Dedifferentiated amniotic fluid mesenchymal stem cell (primary cell): ENCODE data around the gene ADRB2.
"Not testable (repeated sequence)": the region's sequence is repeated elsewhere in the genome, so short reads cannot be mapped to it uniquely, and the experiment has no call there.

Source experiments
- DNase-seq: peaks from one replicate; pipeline ENCODE4 v3.0.0-alpha.2; 2016; ENCODE audit errors: extremely low spot score

Gene ADRB2

DNA sequence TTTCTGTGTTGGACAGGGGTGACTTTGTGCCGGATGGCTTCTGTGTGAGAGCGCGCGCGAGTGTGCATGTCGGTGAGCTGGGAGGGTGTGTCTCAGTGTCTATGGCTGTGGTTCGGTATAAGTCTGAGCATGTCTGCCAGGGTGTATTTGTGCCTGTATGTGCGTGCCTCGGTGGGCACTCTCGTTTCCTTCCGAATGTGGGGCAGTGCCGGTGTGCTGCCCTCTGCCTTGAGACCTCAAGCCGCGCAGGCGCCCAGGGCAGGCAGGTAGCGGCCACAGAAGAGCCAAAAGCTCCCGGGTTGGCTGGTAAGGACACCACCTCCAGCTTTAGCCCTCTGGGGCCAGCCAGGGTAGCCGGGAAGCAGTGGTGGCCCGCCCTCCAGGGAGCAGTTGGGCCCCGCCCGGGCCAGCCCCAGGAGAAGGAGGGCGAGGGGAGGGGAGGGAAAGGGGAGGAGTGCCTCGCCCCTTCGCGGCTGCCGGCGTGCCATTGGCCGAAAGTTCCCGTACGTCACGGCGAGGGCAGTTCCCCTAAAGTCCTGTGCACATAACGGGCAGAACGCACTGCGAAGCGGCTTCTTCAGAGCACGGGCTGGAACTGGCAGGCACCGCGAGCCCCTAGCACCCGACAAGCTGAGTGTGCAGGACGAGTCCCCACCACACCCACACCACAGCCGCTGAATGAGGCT, at the start of gene ADRB2:
Gene ADRB2, plus strand, starts transcription at position 559 of the 686 bp plus-strand sequence. CDS start 221 bp downstream, outside the sequence.
- peak; percentile 85 for DNase-seq

DNA sequence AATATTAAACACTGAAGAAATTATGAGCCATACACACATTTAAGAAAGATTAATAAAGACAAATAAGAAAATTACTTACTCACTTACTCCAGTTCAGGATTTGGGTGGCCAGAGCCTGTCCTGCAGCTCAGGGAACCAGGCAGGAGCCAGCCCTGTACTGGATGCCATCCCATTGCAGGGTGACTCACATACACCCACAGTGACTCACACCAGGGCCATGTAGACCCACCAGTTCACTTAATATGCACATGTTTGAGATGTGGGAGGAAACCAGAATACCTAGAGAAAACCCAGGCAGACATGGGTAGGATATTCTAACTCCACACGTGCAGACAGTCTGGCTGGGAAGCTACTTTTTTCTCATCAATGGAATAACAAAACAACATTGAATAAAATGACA, 49.6 kb upstream of the ADRB2 start:
- DNase-seq, result peak; percentile 32

DNA sequence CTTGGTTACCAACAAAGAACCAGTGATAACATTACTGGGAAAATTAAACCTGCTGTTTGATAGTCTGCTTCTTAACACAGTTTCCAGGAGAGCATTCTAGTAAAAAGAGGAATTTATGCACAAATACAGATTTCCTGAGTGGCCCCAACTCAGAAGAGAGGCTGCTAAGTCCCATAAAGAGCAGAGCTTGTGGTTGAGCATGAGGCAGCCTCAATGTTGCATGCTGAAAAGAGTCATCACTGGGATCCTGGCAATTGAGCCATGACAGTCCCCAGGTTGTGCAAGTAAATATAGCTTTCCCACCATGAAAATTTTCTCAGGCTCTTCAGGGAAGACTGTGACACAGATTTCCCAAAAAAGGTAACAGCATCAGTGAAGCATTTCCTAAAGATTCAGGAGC, 47.5 kb upstream of the ADRB2 start:
- DNase-seq, result no peak

DNA sequence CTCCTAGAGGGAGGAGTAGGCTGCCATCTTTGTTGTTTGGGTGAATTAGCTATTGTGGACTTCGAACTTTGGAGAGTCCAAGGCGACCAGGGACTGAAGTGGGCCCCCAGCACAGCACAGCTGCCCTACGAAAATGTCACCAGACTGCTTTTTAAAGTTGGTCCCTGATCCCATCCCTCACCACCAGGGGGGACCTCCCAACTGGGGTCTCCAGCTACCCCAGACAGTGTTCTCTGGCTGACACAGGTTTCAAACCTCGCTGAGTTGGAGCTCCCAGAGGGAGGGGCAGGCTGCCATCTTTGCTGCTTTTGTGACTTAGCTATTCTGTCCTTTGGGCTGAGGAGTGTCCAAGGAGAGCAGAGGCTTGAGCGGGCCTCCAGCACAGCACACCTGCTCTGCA, 45.7 kb upstream of the ADRB2 start:
- no peak for DNase-seq

DNA sequence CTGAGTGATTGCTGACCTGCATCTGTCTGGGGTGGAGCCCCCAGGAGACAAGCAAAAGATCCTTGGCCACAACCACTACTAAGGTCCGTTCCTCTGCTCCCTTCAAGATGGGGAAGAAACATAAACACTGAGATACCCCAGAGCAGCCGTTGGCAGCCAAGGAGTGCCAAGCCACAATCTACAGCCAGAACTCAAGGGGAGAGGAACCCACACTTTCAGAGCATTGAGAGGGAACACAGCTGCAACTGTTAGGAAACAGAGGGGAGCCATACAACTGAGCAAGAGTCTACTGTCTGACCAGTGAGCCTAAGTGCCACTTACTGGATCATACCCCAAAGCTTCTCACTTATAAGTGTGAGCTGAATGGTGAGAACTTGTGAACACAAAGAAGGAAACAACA, 44.6 kb upstream of the ADRB2 start:
- DNase-seq, result no peak

DNA sequence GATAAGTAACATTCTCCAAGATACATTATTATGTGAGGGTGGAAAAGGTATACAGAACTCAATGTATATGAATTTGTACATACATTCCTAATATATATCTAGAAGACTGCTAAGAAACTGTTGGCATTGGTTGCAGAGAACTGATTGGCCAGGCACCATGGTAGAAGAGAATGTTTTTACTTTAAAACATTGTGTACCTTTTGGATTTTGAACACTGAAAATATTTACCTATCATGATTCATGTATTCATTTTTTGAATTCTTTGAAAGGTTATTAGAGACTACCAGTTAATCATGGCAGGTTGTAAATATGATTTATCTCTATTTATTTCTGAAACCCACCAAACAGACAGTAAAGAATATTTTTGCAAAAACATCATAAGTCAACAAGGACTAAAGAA, 41.2 kb upstream of the ADRB2 start:
- DNase-seq, result no peak

DNA sequence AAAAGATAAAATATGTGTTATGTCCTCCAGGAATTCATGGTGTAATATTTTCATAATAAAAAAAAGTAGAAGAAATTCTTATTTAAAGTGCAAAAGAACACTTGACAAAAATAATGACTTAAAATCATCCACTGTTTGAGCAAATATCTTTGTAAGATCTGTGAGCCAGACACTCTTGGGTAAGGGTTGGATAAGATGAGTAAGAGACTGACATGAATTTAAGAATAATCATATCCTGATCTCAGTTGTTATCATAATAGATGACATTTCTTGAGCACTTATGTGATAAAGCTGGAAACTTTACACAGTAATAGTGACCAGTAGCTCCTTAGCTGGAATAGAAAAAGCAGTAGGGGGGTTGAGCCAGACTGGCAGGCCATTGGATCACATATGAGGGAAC, 40.0 kb upstream of the ADRB2 start:
- DNase-seq, result no peak

DNA sequence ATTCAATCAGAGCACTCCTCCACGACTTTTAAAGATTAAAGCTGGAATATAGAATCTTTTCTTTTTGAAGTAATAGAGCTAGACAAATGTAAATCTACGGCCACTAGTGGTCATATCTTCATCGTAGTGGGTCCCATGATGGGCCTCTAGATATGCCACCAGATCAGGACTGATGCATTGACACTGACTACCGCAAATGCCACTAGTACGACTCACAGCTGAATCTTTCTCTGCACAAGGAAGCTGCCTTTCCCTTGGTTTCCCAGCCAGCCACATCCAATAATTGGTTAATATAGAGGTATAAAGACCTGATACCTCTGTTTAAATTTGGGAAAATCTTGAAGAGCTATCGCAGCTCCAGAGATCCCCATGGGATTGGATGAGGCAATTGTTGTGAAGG, 37.8 kb upstream of the ADRB2 start:
- DNase-seq, result no peak

DNA sequence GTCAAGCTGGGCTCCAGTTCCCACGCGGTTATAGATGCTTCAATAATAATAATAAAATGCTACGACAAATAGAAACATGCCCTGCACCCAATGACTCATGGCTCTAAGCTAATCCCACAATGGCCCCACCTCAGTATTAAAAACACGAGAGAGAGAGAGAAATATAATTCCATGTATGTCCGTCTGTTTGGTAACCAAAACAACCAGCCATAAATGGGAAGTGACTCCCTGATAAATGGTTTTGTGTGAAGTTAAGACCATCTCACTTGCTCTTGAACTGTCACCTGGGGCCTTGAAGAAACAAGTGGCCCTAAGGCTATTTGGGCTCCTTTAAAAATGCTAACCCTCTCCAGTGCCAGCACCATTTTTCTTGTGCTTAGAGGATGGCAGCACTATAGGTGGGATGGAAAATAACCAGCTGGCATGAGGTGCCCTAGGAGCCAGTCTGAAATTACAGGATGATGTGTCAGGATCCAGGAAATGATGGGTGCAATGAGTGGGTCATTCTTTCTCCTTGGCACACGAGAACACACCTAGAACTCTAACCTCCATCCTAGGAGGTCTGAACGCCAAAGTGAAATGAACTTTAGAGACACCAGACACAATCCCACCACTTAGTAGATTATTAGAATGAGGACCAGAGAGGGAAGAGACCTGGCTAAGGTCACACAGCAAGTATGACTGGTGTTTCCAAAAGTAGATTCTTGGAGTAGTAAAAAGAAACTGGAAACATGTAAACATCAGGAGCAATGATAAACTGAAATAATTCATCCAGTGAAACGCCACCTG, 35.7 kb upstream of the ADRB2 start:
- no peak for DNase-seq

DNA sequence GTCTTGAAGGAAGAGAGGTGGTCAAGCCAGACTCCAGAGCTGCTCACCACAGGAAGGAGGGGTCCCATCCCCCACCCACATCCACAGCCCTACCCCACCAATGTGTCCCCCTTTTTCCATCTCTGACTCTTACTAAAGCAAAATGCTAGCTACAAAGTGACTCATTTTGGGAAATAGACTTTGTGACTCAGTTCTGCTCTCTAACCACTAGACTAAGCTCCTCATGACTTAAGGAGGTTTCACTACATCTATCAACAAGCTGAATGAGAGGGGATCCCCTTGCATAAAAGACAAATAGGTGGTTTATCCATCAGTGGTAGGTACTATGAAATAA, 35.1 kb upstream of the ADRB2 start:
- DNase-seq, result no peak

DNA sequence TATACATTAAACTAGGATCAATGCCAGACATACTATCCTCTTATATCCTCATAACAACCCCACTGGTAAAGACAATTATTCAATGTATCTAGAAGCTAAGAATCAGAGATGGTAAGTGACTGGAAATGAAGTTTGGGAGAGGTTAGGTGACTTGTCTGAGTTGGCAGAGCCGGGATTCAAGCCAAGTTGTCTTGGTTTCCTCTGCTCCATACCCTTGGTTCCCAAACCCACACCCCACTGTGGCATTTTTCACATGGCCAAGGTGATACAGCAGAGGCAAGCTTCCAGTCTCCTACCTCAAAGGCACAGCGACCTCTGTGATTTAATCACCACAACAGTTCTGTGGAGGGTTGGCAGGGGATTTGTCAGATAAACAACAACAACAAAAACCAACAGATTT, 34.7 kb upstream of the ADRB2 start:
- no peak for DNase-seq

DNA sequence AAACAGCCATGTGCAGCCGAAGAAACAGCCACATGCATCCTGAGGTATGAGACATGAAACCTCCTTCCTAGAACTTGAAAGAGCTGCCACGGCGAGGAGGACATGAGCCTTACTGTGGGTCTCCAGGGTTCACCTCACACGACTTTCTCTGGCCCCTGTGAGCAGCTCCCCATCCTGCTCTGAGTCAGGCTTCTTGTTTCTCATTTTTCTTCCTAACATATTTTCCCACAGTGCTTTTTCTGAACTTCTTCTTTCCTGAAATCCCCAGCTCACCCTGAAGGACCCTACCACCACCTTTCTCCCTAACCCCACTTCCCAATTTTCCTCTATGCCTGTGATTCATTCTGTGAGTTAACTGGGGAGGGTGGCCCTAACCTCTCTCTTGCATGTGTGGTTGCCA, 33.7 kb upstream of the ADRB2 start:
- DNase-seq, result no peak

DNA sequence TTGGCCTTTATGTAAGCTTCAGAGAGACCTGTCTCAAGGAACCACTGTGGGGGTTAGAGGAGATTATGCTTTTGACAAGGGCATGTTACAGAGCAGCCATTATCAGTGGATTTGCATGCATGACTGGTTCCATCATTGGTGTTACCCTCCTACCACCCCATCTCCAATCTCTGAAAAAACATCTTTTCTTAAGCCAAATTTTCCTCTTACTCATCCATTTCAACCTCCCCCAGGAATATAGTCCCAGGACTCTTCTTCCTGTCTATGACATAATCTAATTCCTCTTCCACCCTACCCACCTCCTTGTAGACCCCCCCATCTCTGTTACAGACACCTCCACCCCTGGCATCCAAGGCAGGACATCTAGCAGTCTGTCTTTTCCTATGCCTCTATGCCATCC, 33.1 kb upstream of the ADRB2 start:
- no peak for DNase-seq

DNA sequence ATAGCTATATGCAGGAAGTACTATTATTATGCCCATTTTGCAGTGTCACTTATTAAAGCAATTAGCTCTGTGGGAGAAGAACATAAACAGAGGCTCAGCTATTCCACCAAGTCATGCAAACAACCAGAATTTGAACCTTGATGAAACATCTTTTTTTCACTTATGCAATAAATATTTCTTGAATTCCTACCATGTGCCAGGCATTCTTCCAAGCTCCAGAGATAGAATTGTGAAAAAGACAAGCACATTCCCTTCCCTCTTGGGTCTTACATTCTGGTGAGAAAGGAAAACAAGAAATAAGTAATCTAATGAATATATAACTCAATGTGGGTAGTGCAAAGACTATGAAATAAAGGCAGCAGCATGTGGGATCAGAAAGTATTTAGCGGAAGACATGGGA, 32.1 kb upstream of the ADRB2 start:
- DNase-seq, result no peak

DNA sequence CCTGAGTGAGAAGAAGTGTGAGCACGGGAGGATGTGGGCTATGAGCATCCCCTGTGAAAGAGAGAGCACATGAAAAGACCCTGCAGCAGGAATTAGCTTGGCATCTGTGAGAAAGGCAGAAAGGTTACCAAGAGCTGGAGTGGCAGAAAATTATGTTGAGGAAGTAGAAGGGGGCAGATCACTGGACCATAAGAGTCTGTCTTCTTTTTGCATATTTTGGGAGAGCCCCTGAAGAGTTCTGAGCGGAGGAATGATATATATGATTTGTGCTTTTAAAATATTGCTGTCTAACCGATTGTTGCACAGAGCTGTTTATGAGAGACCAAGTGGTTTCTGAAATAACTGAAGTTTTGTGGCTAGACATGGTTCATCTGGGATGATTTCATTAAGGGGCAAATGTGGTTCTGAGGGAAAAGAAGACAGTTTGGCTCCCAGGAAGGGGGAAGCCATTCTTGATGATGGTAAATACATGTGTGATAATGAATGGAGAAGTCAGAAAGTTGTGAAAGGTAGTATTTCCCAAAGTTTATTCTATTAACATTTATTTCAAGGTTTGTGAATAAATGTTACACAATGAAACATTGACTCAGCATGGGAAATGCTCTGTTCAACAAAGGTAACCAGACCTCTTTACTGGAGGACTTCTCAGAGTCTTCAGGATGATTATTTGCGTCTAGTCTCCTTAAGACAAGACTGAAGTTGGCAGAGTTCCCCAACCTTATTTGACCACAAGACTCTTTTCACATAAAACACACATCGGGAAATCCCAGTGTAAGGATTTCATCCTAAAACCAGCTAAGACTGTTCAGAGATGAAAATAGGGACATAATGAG, 31.5 kb upstream of the ADRB2 start:
- no peak for DNase-seq

DNA sequence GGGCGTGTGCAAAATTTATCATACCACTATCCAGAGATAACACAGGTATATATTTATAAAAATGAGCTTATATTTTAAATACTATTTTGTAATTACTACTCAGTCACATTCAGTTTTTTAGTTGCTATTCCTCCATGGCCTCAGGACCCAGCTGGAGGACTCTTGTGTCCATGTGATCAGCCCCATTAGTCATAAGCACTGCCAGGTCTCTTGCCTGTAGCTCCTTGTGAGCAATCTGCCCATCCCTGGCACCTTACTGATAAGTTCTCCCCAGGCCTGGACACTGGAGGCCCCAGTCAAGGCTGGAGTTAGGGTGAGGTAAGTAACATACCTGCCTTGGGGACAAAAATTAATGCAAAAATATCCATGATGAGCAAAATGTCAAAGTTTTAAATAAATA, 29.5 kb upstream of the ADRB2 start:
- DNase-seq, result no peak

DNA sequence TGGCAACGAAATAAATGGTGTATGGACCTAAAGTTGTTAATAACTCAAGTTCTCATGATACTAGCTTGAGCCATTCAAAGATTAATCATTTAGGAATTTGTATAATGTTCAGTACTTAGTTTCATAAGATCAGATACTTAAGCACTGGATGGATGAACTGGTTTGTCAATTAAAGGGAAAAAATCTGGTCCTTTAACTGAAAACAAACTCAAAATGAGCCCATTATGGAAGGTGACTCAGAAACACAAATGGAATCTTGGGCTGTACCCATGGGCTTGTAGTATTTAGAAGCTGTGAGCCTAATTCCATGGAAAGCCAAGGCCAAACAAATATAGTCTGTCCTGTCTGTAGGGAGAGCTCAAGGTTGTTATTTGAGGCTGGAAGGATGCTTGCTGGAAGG, 27.6 kb upstream of the ADRB2 start:
- DNase-seq, result no peak

DNA sequence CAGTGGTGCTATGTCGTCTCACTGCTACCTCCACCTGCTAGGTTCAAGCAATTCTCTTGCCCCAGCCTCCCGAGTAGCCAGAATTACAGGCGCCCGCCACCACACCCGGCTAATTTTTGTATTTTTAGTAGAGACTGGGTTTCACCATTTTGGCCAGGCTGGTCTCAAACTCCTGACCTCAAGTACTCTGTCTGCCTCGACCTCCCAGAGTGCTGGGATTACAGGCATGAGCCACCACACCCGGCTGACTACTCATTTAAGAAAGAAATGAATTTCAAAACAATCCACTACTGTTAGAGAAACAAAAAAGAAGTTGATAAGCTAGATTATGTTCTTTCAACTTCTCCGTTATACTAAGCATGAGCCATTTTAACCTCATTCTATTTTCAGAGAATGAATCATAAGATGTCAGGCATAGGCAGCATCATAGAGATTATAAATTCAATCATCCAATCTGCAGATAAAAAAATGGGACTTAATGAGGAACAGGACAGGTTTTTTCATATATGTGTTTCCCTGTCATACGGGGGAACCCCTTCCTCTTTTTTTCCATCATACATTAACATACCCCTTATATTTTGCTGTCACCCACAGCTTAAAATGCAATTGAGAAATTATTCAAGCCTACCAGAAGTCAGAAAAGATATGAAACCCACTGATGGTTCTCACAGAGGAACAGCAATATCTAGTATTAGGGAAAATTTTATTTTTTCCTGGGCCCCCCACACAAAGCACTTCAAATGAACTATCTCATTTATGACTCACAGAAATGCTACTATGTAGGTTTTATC, 26.5 kb upstream of the ADRB2 start:
- DNase-seq, result no peak

DNA sequence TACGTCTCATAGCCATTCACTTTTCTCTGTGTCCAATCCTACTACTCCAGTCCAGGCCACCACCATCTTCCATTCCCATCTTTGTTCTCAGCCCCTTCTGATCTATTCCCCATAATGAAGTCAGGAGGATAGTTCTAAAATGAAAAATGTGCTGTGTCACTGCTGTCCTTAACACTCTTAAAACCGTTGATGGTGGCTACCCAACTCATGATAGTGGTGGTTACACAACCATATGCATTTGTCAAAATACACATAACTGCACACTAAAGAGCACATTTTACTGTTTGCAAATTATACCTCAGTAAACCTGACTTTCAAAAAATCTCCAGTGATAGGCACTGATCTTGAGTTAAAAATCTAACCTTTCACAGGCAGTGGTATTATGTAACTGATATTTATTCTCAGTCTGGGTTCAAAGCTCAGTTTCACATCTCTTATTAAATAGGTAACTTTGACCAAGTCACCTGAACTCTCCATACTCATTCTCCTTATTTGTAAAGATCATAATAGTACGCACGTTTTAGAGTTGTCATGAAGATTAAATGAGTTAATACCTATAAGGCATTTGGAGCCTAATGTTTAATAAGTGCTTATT, 24.6 kb upstream of the ADRB2 start:
- DNase-seq, result no peak

DNA sequence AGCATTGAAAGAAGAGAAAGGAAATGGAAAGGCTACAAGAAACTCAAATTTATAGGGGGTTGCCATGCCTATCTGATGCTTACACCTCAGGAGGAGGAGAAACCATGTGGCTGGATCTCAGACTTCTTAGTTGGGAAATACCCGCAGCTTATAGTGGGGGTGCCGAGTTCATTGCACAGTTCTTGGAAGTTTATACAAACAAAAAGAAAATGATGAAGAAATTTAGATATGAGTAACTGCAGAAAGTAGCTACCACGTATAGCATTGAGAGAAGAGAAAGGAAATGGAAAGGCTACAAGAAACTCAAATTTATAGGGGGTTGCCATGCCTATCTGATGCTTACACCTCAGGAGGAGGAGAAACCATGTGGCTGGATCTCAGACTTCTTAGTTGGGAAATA, 23.0 kb upstream of the ADRB2 start:
- not testable (repeated sequence) for DNase-seq

DNA sequence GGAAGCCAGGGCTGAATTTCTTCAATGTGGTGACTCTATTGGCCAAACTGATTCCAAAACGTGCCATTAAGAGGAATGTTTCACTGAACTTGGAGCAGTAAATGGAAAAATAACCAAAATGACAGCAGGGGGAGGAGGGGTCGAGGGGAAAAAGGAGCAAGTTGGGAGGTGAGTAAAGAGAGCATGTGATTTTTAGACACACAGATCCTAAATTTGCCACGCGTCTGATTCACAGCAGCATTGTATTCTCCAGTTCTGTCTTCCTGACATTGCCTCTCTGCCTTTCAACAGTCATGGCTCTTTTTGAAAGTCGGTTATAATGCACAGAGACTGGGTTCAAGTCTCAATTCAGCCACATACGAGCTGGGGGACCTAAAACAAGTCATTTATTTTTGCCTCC, 22.0 kb upstream of the ADRB2 start:
- no peak for DNase-seq
